K562 (cell line): Measurements from ENCODE around the gene C21orf58. TPM values are rescaled to one million over a fixed set of nuclear protein-coding genes. Genes with fewer than 3 reads are reported as not detected.

Source experiments
- ATAC-seq: fragments of 200-7000 bp; cut with Tn5 transposase; 3 replicates; pipeline ENCODE4 v1.9.1; 2020; ENCODE audit warnings: moderate library complexity
- BruUV-seq: library from RNA; stranded (reverse); fragments of 400-500 nt; replicated peaks from 2 replicates; lab custom pipeline; 2021; lab: Mats Ljungman, UMichigan
- CTCF ChIA-PET: fragments of 300-600 bp; formaldehyde crosslinking; extraction: SDS; loops from one replicate; lab custom pipeline; 2021; ENCODE audit warnings: low intra/inter-chr PET ratio; lab: Yijun Ruan, JAX
- POLR2A ChIA-PET: fragments of 300-600, 350-650 bp; sonication (Branson Sonifier 250); formaldehyde crosslinking; extraction: SDS; loops from one replicate; lab custom pipeline; 2021; ENCODE audit warnings: antibody characterized with exemption, inconsistent platforms; lab: Yijun Ruan, JAX
- DNase-seq, 4 experiments: peaks; one replicate each; pipeline versions ENCODE4 v3.0.0 to v3.0.0-alpha.2; 2011 to 2018; ENCODE audit warnings: low spot score in 3 of 4, mixed read lengths in 3 of 4; ENCODE audit errors: extremely low read depth in 1 of 4
- FAIRE-seq: peaks from 2 replicates; lab custom pipeline; 2011; peaks lifted over from hg19 to GRCh38; lab: Jason Lieb, UNC
- H2AFZ ChIP-seq: 2 replicates; pipeline ENCODE4 v1.6.0; 2011; ENCODE audit warnings: low read depth, low read length, control low read depth, inconsistent platforms
- H3K27ac ChIP-seq: fragments of 200-600 bp; 3 replicates; pipeline ENCODE4 v1.8.0; 2011; ENCODE audit warnings: low read depth, mild to moderate bottlenecking, control low read depth, inconsistent platforms, low read length, moderate library complexity, mixed read lengths; ENCODE audit errors: extremely low read depth
- H3K27me3 ChIP-seq, 2 experiments: fragments of 300-600 bp in 1 of 2; 2 replicates in 1 of 2; 3 replicates in 1 of 2; pipeline versions ENCODE4 v1.6.0 to v1.8.0; 2011; ENCODE audit warnings: inconsistent platforms in 2 of 2, low read length in 2 of 2, mild to moderate bottlenecking in 1 of 2, mixed read lengths in 1 of 2, moderate library complexity in 1 of 2; ENCODE audit not compliant: control insufficient read depth in 2 of 2, insufficient read depth in 2 of 2
- H3K36me3 ChIP-seq: fragments of 300-600 bp; 3 replicates; pipeline ENCODE4 v1.8.0; 2011; ENCODE audit warnings: mild to moderate bottlenecking, low read length, inconsistent platforms; ENCODE audit not compliant: control insufficient read depth, insufficient read depth
- H3K4me1 ChIP-seq, 2 experiments: fragments of 200-600 bp in 1 of 2; replicated peaks in 1 of 2; 2 replicates in 1 of 2; 3 replicates in 1 of 2; pipeline versions ENCODE4 v1.5.1 to v1.8.0; 2011; ENCODE audit warnings: inconsistent platforms in 2 of 2, low read length in 2 of 2, mild to moderate bottlenecking in 1 of 2, mixed read lengths in 1 of 2, moderate library complexity in 1 of 2; ENCODE audit not compliant: control insufficient read depth in 2 of 2, insufficient read depth in 2 of 2
- H3K4me2 ChIP-seq: 2 replicates; pipeline ENCODE4 v1.6.1; 2011; ENCODE audit warnings: low read length, control low read depth, inconsistent platforms, mixed read lengths; ENCODE audit not compliant: insufficient read depth
- H3K4me3 ChIP-seq: fragments of 200-600 bp; sonication (generic), shearing (Covaris generic); 2 replicates; pipeline ENCODE4 v1.5.1; 2016; ENCODE audit warnings: control low read depth, inconsistent platforms
- H3K79me2 ChIP-seq: fragments of 200-600 bp; 3 replicates; pipeline ENCODE4 v1.8.0; 2011; ENCODE audit warnings: low read length, inconsistent platforms; ENCODE audit not compliant: control insufficient read depth, insufficient read depth
- H3K9ac ChIP-seq, 2 experiments: 2 replicates each; pipeline versions ENCODE4 v1.6.0 to v1.6.1; 2011; ENCODE audit warnings: low read depth in 2 of 2, low read length in 2 of 2, control low read depth in 1 of 2, inconsistent platforms in 1 of 2, mild to moderate bottlenecking in 1 of 2, mixed read lengths in 1 of 2; ENCODE audit not compliant: insufficient read depth in 1 of 2
- H3K9me1 ChIP-seq: one replicate; pipeline ENCODE4 v1.6.0; 2011; ENCODE audit warnings: inconsistent platforms, mild to moderate bottlenecking, low read length, moderate library complexity; ENCODE audit not compliant: control insufficient read depth, insufficient read depth
- H3K9me3 ChIP-seq: replicated peaks from 2 replicates; pipeline ENCODE4 v1.5.1; 2011; ENCODE audit warnings: low read depth, low read length, inconsistent platforms; ENCODE audit not compliant: control insufficient read depth, insufficient read depth
- H4K20me1 ChIP-seq: replicated peaks from 2 replicates; pipeline ENCODE4 v1.6.1; 2011; ENCODE audit warnings: low read length, inconsistent platforms, mixed read lengths; ENCODE audit not compliant: control insufficient read depth, insufficient read depth
- ZNF274 ChIP-seq: IDR thresholded peaks from 2 replicates; pipeline ENCODE4 v1.6.1; 2011; ENCODE audit warnings: low read depth, mild to moderate bottlenecking, low read length, moderate library complexity, borderline replicate concordance
- ZNF384 ChIP-seq: IDR thresholded peaks from 2 replicates; pipeline ENCODE4 v1.6.1; 2012; ENCODE audit warnings: low read depth, low read length, improper control_type of control experiment
- WGBS: fragments of 100-300 bp; shearing (Covaris generic); methylation state at CpG from one replicate; pipeline ENCODE4 v1.1.6; 2016; ENCODE audit warnings: low coverage, mixed read lengths; ENCODE audit not compliant: insufficient coverage; ENCODE audit errors: missing lambda C conversion rate; 5-methylcytosine and 5-hydroxymethylcytosine counted together
- in situ Hi-C: fragments of 300-500 bp; cut with MboI; formaldehyde crosslinking; loops from 4 replicates; pipeline ENCODE4 v1.15.0; 2018; ENCODE audit warnings: inconsistent platforms, mixed read lengths
- intact Hi-C: fragments of 100-400 bp; cut with micrococcal nuclease; formaldehyde crosslinking; loops from 2 replicates; pipeline ENCODE4 v1.14.2; 2022
- polyA plus RNA-seq, 8 experiments: library from polyadenylated mRNA; depleted of rRNA in 4 of 8; stranded (reverse) in 5 of 8; unstranded in 3 of 8; fragments of >200 nt; fragmentation: Nextera tagmentation in 2 of 8; fragmentation: Illumina TruSeq in 1 of 8; extraction: Ambion mirVana in 2 of 8; extraction: Trizol in 1 of 8; gene quantifications; 2 replicates each; pipeline versions ENCODE4 v1.2.1 to v1.2.3, GENCODE V29; 2011 to 2014; ENCODE audit warnings: inconsistent platforms in 1 of 8, missing spikeins in 1 of 8
- total RNA-seq, 7 experiments: library from RNA; depleted of rRNA in 6 of 7; stranded (reverse); fragments of >200 nt in 6 of 7; fragmentation: Illumina TruSeq in 2 of 7; extraction: Trizol in 2 of 7; gene quantifications; 2 replicates each; pipeline versions ENCODE4 v1.2.1 to v1.2.3, GENCODE V29; 2011 to 2021; ENCODE audit warnings: low replicate concordance in 1 of 7
- TF ChIP-seq, protein P1 (sequence below), 2 experiments: fragments of 450-650 bp in 1 of 2; sonication (generic) in 1 of 2; formaldehyde crosslinking in 1 of 2; IDR thresholded peaks; 2 replicates each; pipeline versions ENCODE4 v1.7.1 to v1.9.0; 2016 to 2022; ENCODE audit warnings: inconsistent platforms in 1 of 2, mild to moderate bottlenecking in 1 of 2, missing genetic modification reagents in 1 of 2

C21orf58 gene
- total and polyA plus RNA-seq, 9 of the 15 experiments (the other 6 are each of a cell fraction or from before 2014, with no cell fraction given), result 1.2 to 30.5 (median 12.4) TPM

DNA sequence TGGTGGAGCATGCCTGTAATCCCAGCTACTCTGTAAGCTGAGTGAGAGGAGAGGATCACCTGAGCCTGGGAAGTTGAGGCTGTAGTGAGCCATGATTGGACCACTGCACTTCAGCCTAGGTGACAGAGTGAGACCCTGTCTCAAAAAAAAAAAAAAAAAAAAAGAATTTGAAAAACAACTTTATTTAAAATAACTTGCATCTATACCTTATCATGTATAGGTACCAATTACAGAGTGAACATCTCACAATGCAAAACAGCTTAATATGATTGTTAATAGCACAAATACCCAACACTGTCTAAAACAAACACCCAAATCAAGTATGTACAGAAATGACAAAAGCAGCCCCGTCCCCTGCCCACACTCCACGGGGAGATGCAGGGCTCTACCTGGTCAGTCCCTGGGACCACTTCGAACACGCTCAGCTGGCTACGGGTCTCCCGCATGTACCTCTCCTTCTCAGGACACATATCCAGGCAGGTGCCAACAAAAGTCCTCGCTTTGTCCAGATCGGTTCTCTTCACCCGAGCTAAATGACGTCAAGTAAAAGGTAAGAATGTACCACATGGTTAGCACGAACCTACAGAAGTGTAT, 48.8 kb downstream of the C21orf58 start:
- Histone ChIP-seq H3K27ac (no peak overlapping the region), H3K27me3 (no peaks in the 10 kb centered on the region), H3K36me3 (peaks cover 93% of the 10 kb centered on the region), H3K9me1 (peaks cover 4% of the 10 kb centered on the region), H3K4me3 (no peak overlapping the region), H3K79me2 (0 out of 3 replicates have a peak, but pooled peaks cover 8% of the 10 kb centered on the region), H3K9ac (no peak overlapping the region), H3K4me1 (no peaks in the 10 kb centered on the region), H3K9me3 (no peaks in the 10 kb centered on the region), H3K4me2 (no peak overlapping the region), H2AFZ (no peak overlapping the region), H4K20me1 (no peaks in the 10 kb centered on the region)
- 93% methylated on average over 11 of the region's 11 CpGs for WGBS
- DNase-seq (no peak), FAIRE-seq (no peak), ATAC-seq (no peak)
- TF ChIP-seq ZNF384 (0 out of 2 replicates have a peak, but pooled peaks have one; percentile 37), ZNF274 (no peak)
- TF ChIP-seq, protein P1, sequence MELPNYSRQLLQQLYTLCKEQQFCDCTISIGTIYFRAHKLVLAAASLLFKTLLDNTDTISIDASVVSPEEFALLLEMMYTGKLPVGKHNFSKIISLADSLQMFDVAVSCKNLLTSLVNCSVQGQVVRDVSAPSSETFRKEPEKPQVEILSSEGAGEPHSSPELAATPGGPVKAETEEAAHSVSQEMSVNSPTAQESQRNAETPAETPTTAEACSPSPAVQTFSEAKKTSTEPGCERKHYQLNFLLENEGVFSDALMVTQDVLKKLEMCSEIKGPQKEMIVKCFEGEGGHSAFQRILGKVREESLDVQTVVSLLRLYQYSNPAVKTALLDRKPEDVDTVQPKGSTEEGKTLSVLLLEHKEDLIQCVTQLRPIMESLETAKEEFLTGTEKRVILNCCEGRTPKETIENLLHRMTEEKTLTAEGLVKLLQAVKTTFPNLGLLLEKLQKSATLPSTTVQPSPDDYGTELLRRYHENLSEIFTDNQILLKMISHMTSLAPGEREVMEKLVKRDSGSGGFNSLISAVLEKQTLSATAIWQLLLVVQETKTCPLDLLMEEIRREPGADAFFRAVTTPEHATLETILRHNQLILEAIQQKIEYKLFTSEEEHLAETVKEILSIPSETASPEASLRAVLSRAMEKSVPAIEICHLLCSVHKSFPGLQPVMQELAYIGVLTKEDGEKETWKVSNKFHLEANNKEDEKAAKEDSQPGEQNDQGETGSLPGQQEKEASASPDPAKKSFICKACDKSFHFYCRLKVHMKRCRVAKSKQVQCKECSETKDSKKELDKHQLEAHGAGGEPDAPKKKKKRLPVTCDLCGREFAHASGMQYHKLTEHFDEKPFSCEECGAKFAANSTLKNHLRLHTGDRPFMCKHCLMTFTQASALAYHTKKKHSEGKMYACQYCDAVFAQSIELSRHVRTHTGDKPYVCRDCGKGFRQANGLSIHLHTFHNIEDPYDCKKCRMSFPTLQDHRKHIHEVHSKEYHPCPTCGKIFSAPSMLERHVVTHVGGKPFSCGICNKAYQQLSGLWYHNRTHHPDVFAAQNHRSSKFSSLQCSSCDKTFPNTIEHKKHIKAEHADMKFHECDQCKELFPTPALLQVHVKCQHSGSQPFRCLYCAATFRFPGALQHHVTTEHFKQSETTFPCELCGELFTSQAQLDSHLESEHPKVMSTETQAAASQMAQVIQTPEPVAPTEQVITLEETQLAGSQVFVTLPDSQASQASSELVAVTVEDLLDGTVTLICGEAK (IDR thresholded peaks at IDR 0.05), result peak; percentile 82
- TF ChIP-seq, protein P1 (CRISPR knock-in tag; IDR thresholded peaks at IDR 0.05), result peak; percentile 74
- POLR2A ChIA-PET, result interaction anchor here (0.8 to 2.5 kb wide), 5 partner anchors 9 to 48 kb away, joined by 4 to 16 read pairs (median 6); partner anchors contain the start of genes MCM3AP and YBEY
- in situ Hi-C loops (no loop called here), intact Hi-C loops (no loop called here)
- no TSS peak for BruUV-seq
- CTCF ChIA-PET, result no interaction called here
